Measurements from ENCODE around the gene USP53.
"Not testable (repeated sequence)": the region's sequence is repeated elsewhere in the genome, so short reads cannot be mapped to it uniquely, and the experiment has no call there.

The USP53 gene

GRCh38 chr4:119212234-119212963 lies at the start of gene USP53:
USP53 (plus strand) TSS chr4:119212713; CDS start chr4:119239760, 27,047 bp downstream.
- DNase-seq, result peak; percentile 75

GRCh38 chr4:119165767-119166166 lies 46.7 kb upstream of the USP53 start:
- no peak for DNase-seq

GRCh38 chr4:119170195-119170594 lies 42.3 kb upstream of the USP53 start:
- no peak for DNase-seq

- no peak for DNase-seq
These were observed 40.3 kb upstream of the USP53 start for GRCh38 chr4:119172223-119172622.

GRCh38 chr4:119173729-119174361 lies 38.7 kb upstream of the USP53 start:
- DNase-seq, result not testable (repeated sequence)

- DNase-seq, result no peak
These were observed 33.5 kb upstream of the USP53 start for GRCh38 chr4:119179011-119179410.

- DNase-seq, result no peak
These were observed 28.4 kb upstream of the USP53 start for GRCh38 chr4:119184128-119184527.

GRCh38 chr4:119189638-119190037 lies 22.9 kb upstream of the USP53 start:
- no peak for DNase-seq

GRCh38 chr4:119190354-119190753 lies 22.2 kb upstream of the USP53 start:
- no peak for DNase-seq

GRCh38 chr4:119191505-119191904 lies 21.0 kb upstream of the USP53 start:
- DNase-seq, result no peak

GRCh38 chr4:119197772-119198212 lies 14.7 kb upstream of the USP53 start:
- DNase-seq, result no peak

- DNase-seq, result no peak
These were observed 7.6 kb upstream of the USP53 start for GRCh38 chr4:119204916-119205315.

GRCh38 chr4:119205690-119206089 lies 6.8 kb upstream of the USP53 start:
- DNase-seq, result no peak

GRCh38 chr4:119206178-119206577 lies 6.3 kb upstream of the USP53 start:
- no peak for DNase-seq

GRCh38 chr4:119207051-119207450 lies 5.5 kb upstream of the USP53 start:
- DNase-seq, result no peak

- DNase-seq, result no peak
These were observed 3.4 kb upstream of the USP53 start for GRCh38 chr4:119209077-119209476.

- DNase-seq, result no peak
These were observed 2.9 kb upstream of the USP53 start for GRCh38 chr4:119209586-119209985.

GRCh38 chr4:119210775-119211174 lies 1.7 kb upstream of the USP53 start:
- no peak for DNase-seq

- DNase-seq, result no peak
These were observed 663 bp upstream of the USP53 start for GRCh38 chr4:119211867-119212233.

GRCh38 chr4:119212964-119213606 lies 572 bp downstream of the USP53 start:
- DNase-seq, result no peak

- DNase-seq, result no peak
These were observed 5.6 kb downstream of the USP53 start for GRCh38 chr4:119218093-119218492.

- DNase-seq, result no peak
These were observed 8.9 kb downstream of the USP53 start for GRCh38 chr4:119221412-119221811.

- no peak for DNase-seq
These were observed 15.2 kb downstream of the USP53 start for GRCh38 chr4:119227690-119228089.

- DNase-seq, result no peak
These were observed 15.9 kb downstream of the USP53 start for GRCh38 chr4:119228406-119228805.
